ENCODE data around the gene BCL2L11. TPM values are rescaled to one million over a fixed set of nuclear protein-coding genes. Genes with fewer than 3 reads are reported as not detected.

The BCL2L11 gene
- total RNA-seq, result 6.7 and 12.9 TPM in 2 replicates

GRCh38 chr2:111120253-111121027, at the start of gene BCL2L11:
Gene BCL2L11, plus strand, starts transcription at chr2:111120914. Its CDS starts 2,832 bp downstream, at chr2:111123746.

Measured in cardiac ventricle fibroblast (primary cell).